IMR-90 (cell line): Measurements from ENCODE around the gene PRLH. TPM values are rescaled to one million over a fixed set of nuclear protein-coding genes. Genes with fewer than 3 reads are reported as not detected.

Experiments used
- ATAC-seq: fragments of 200-7000 bp; cut with Tn5 transposase; 2 replicates; pipeline ENCODE4 v1.9.1; 2020; ENCODE audit warnings: low read depth, mild to moderate bottlenecking, moderate library complexity
- BruUV-seq: library from RNA; stranded (reverse); fragments of 400-500 nt; replicated peaks from 2 replicates; lab custom pipeline; 2021; lab: Mats Ljungman, UMichigan
- CTCF ChIA-PET: fragments of 300-600 bp; formaldehyde crosslinking; extraction: SDS; loops from one replicate; lab custom pipeline; 2021; ENCODE audit warnings: antibody characterized with exemption; lab: Yijun Ruan, JAX
- POLR2A ChIA-PET: fragments of 300-600 bp; sonication (Branson Sonifier 250); formaldehyde crosslinking; loops from one replicate; lab custom pipeline; 2022; ENCODE audit warnings: antibody characterized with exemption; ENCODE audit not compliant: unreplicated experiment; lab: Charles Lee
- DNase-seq: peaks from one replicate; pipeline ENCODE4 v3.0.0; 2013
- H2AFZ ChIP-seq: replicated peaks from 2 replicates; pipeline ENCODE3; 2013; ENCODE audit warnings: low read length, mild to moderate bottlenecking; ENCODE audit not compliant: poor library complexity
- H2AK5ac ChIP-seq: 2 replicates; pipeline ENCODE4 v1.6.1; 2013; ENCODE audit warnings: low read depth, low read length, inconsistent platforms
- H2AK9ac ChIP-seq: replicated peaks from 2 replicates; pipeline ENCODE3; 2013; ENCODE audit warnings: mild to moderate bottlenecking, low read depth, low read length, moderate library complexity; ENCODE audit not compliant: poor library complexity
- H2BK120ac ChIP-seq: 2 replicates; pipeline ENCODE4 v1.6.1; 2013; ENCODE audit warnings: low read depth, low read length, inconsistent platforms
- H2BK15ac ChIP-seq: 3 replicates; pipeline ENCODE4 v1.6.1; 2013; ENCODE audit warnings: low read depth, low read length, inconsistent platforms
- H2BK20ac ChIP-seq: 2 replicates; pipeline ENCODE4 v1.6.1; 2013; ENCODE audit warnings: low read depth, mild to moderate bottlenecking, inconsistent platforms, low read length, moderate library complexity
- H2BK5ac ChIP-seq: 2 replicates; pipeline ENCODE4 v1.6.1; 2013; ENCODE audit warnings: mild to moderate bottlenecking, low read depth, low read length, inconsistent platforms; ENCODE audit not compliant: poor library complexity, severe bottlenecking
- H3K14ac ChIP-seq: replicated peaks from 2 replicates; pipeline ENCODE4 v1.6.1; 2013; ENCODE audit warnings: low read depth, low read length, inconsistent platforms
- H3K18ac ChIP-seq: 2 replicates; pipeline ENCODE4 v1.6.1; 2013; ENCODE audit warnings: low read depth, low read length, control low read depth
- H3K23ac ChIP-seq: 2 replicates; pipeline ENCODE4 v1.6.1; 2013; ENCODE audit warnings: low read depth, low read length, inconsistent platforms
- H3K27ac ChIP-seq: 2 replicates; pipeline ENCODE4 v1.5.1; 2013; ENCODE audit warnings: mild to moderate bottlenecking, control low read depth, low read length; ENCODE audit not compliant: insufficient read depth
- H3K27me3 ChIP-seq: 2 replicates; pipeline ENCODE4 v1.6.1; 2013; ENCODE audit warnings: low read length; ENCODE audit not compliant: control insufficient read depth, insufficient read depth
- H3K36me3 ChIP-seq: 2 replicates; pipeline ENCODE4 v1.6.1; 2013; ENCODE audit warnings: low read length, mixed read lengths; ENCODE audit not compliant: control insufficient read depth, insufficient read depth
- H3K4ac ChIP-seq: 2 replicates; pipeline ENCODE4 v1.6.1; 2013; ENCODE audit warnings: low read depth, low read length, inconsistent platforms
- H3K4me1 ChIP-seq: 2 replicates; pipeline ENCODE4 v1.6.1; 2013; ENCODE audit warnings: low read length, mixed read lengths; ENCODE audit not compliant: control insufficient read depth, insufficient read depth
- H3K4me2 ChIP-seq: 2 replicates; pipeline ENCODE4 v1.6.1; 2013; ENCODE audit warnings: low read depth, mild to moderate bottlenecking, control low read depth, low read length, moderate library complexity
- H3K4me3 ChIP-seq: 2 replicates; pipeline ENCODE4 v1.5.1; 2013; ENCODE audit warnings: low read depth, mild to moderate bottlenecking, control low read depth, low read length, moderate library complexity; ENCODE audit not compliant: insufficient read depth
- H3K56ac ChIP-seq: 2 replicates; pipeline ENCODE4 v1.6.1; 2013; ENCODE audit warnings: low read length, inconsistent platforms; ENCODE audit not compliant: insufficient read depth; ENCODE audit errors: extremely low read depth
- H3K79me1 ChIP-seq, 2 experiments: 2 replicates each; pipeline ENCODE4 v1.6.1; 2013; ENCODE audit warnings: low read length in 2 of 2, inconsistent platforms in 1 of 2, low read depth in 1 of 2
- H3K9ac ChIP-seq: 2 replicates; pipeline ENCODE4 v1.6.1; 2013; ENCODE audit warnings: low read depth, low read length, control low read depth
- H3K9me1 ChIP-seq: 2 replicates; pipeline ENCODE4 v1.6.1; 2013; ENCODE audit warnings: low read length, inconsistent platforms; ENCODE audit not compliant: insufficient read depth
- H3K9me3 ChIP-seq: 2 replicates; pipeline ENCODE4 v1.6.1; 2013; ENCODE audit warnings: low read length; ENCODE audit not compliant: control insufficient read depth, insufficient read depth
- H4K20me1 ChIP-seq: 2 replicates; pipeline ENCODE4 v1.6.1; 2013; ENCODE audit warnings: low read length, inconsistent platforms; ENCODE audit not compliant: insufficient read depth
- H4K5ac ChIP-seq: 2 replicates; pipeline ENCODE4 v1.6.1; 2013; ENCODE audit warnings: mild to moderate bottlenecking, low read depth, low read length, control low read depth
- H4K8ac ChIP-seq, 2 experiments: 2 replicates each; pipeline ENCODE4 v1.6.1; 2013; ENCODE audit warnings: low read depth in 2 of 2, low read length in 2 of 2, control low read depth in 1 of 2, inconsistent platforms in 1 of 2
- H4K91ac ChIP-seq: 2 replicates; pipeline ENCODE4 v1.6.1; 2013; ENCODE audit warnings: low read depth, low read length, inconsistent platforms; ENCODE audit not compliant: insufficient read depth
- BHLHE40 ChIP-seq: fragments of 150-350 bp; IDR thresholded peaks from 2 replicates; pipeline ENCODE4 v1.6.1; 2016; ENCODE audit warnings: mild to moderate bottlenecking, low read depth, low read length
- CEBPB ChIP-seq: IDR thresholded peaks from 2 replicates; pipeline ENCODE4 v1.6.1; 2012; ENCODE audit warnings: low read depth, low read length, improper control_type of control experiment
- ELK1 ChIP-seq: fragments of 150-350 bp; IDR thresholded peaks from 2 replicates; pipeline ENCODE4 v1.6.1; 2016; ENCODE audit warnings: low read depth, mild to moderate bottlenecking, low read length, moderate library complexity, borderline replicate concordance
- FOS ChIP-seq: fragments of 150-350 bp; IDR thresholded peaks from 2 replicates; pipeline ENCODE4 v1.6.1; 2016; ENCODE audit warnings: low read depth, low read length
- MAFK ChIP-seq: IDR thresholded peaks from 2 replicates; pipeline ENCODE4 v1.6.1; 2012; ENCODE audit warnings: low read depth, low read length, improper control_type of control experiment
- MAZ ChIP-seq: IDR thresholded peaks from 2 replicates; pipeline ENCODE4 v1.6.1; 2012; ENCODE audit warnings: low read depth, mild to moderate bottlenecking, low read length, improper control_type of control experiment, moderate library complexity, borderline replicate concordance
- MXI1 ChIP-seq: IDR thresholded peaks from 2 replicates; pipeline ENCODE4 v1.6.1; 2012; ENCODE audit warnings: low read depth, mild to moderate bottlenecking, low read length, moderate library complexity, borderline replicate concordance
- NFE2L2 ChIP-seq: fragments of 150-350 bp; IDR thresholded peaks from 2 replicates; pipeline ENCODE4 v1.6.1; 2016; ENCODE audit warnings: low read depth, mild to moderate bottlenecking, low read length
- POLR2A ChIP-seq: IDR thresholded peaks from 2 replicates; pipeline ENCODE4 v1.6.1; 2012; ENCODE audit warnings: mild to moderate bottlenecking, low read depth, low read length
- RAD21 ChIP-seq: IDR thresholded peaks from 2 replicates; pipeline ENCODE4 v1.6.1; 2012; ENCODE audit warnings: low read length, improper control_type of control experiment
- RCOR1 ChIP-seq: IDR thresholded peaks from 2 replicates; pipeline ENCODE4 v1.6.1; 2012; ENCODE audit warnings: mild to moderate bottlenecking, low read length, improper control_type of control experiment; ENCODE audit not compliant: insufficient replicate concordance
- RFX5 ChIP-seq: IDR thresholded peaks from 2 replicates; pipeline ENCODE4 v1.8.0; 2012; ENCODE audit warnings: low read depth, mild to moderate bottlenecking, low read length, moderate library complexity
- WGBS, 2 experiments: methylation state at CpG; one replicate each; pipeline versions ENCODE4 v1.1.5 to v1.1.7; 2013; ENCODE audit warnings: missing lambda C conversion rate in 2 of 2; ENCODE audit not compliant: insufficient read length in 1 of 2; ENCODE audit errors: extremely low coverage in 2 of 2; 5-methylcytosine and 5-hydroxymethylcytosine counted together
- dilution Hi-C: fragments of 300-500 bp; cut with HindIII; formaldehyde crosslinking; loops from one replicate; pipeline ENCODE4 v1.14.3; 2018; ENCODE audit warnings: low sequenced_read_pairs; ENCODE audit not compliant: unreplicated experiment
- in situ Hi-C: fragments of 300-500 bp; cut with MboI; formaldehyde crosslinking; loops from 3 replicates; pipeline ENCODE4 v1.14.3; 2019; ENCODE audit warnings: low sequenced_read_pairs, inconsistent platforms, mixed read lengths
- intact Hi-C: fragments of 100-400 bp; cut with micrococcal nuclease; formaldehyde crosslinking; loops from 2 replicates; pipeline ENCODE4 v1.10.0; 2022
- polyA plus RNA-seq, 3 experiments: library from polyadenylated mRNA; depleted of rRNA; stranded (reverse); fragments of >200 nt; gene quantifications; 2 replicates each; pipeline ENCODE4 v1.2.3, GENCODE V29; 2012; ENCODE audit warnings: low replicate concordance in 1 of 3
- total RNA-seq: library from RNA; depleted of rRNA; stranded (reverse); fragments of >200 nt; gene quantifications from 2 replicates; pipeline ENCODE4 v1.2.3, GENCODE V29; 2012
- TF ChIP-seq, protein P1 (sequence below): fragments of 150-350 bp; IDR thresholded peaks from 2 replicates; pipeline ENCODE4 v1.6.1; 2017; ENCODE audit warnings: mild to moderate bottlenecking, antibody characterized with exemption, low read length, low read depth
- TF ChIP-seq, protein P2 (sequence below): conservative IDR thresholded peaks from 2 replicates; pipeline ENCODE4 v1.5.1; 2012; ENCODE audit warnings: mild to moderate bottlenecking, low read depth, low read length, improper control_type of control experiment

The PRLH gene
- total and polyA plus RNA-seq, 2 of the 4 experiments (the other 2 are of a cell fraction) = not detected

DNA sequence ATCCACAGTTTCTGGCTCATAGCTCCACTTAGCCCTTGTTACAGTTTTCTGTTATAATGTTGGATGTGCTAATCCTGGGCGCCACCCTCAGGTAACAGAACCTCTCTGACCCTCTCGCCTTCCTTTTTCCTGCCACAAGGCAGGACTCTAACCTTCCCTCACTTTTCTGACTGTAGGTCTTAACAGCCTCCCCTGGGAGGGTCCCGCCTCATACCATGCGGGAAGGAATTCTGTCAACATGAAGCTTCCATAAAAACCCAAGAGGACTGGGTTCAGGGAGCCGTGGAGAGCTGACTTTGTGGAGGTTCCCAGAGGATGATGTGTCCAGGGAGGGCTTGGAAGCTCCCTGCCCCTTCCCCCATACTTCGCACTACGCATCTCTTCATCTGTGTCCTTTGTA, 36.0 kb downstream of the PRLH start:
- Histone ChIP-seq H3K9ac (no peak overlapping the region), H3K27me3 (no peaks in the 10 kb centered on the region), H3K36me3 (no peaks in the 10 kb centered on the region), H3K27ac (no peak overlapping the region), H3K23ac (no peak overlapping the region), H3K56ac (no peak overlapping the region), H4K8ac (no peak overlapping the region), H3K4ac (0 out of 2 replicates have a peak overlapping the region, but pooled peaks have one; percentile 21), H2AK9ac (no peak overlapping the region), H3K79me1 (no peaks in the 10 kb centered on the region), H2AFZ (no peak overlapping the region), H3K4me2 (no peak overlapping the region), H3K4me1 (peaks cover 7% of the 10 kb centered on the region), H4K91ac (no peak overlapping the region), H2BK5ac (no peak overlapping the region), H3K4me3 (no peak overlapping the region), H3K18ac (no peak overlapping the region), H3K9me3 (no peaks in the 10 kb centered on the region), H4K5ac (no peak overlapping the region), H3K14ac (no peak overlapping the region), H2AK5ac (peak overlapping the region; percentile 11; the same call in 1 of the 2 replicates), H3K9me1 (peaks cover 9% of the 10 kb centered on the region; the same call in 1 of the 2 replicates), H2BK20ac (no peak overlapping the region), H2BK120ac (0 out of 2 replicates have a peak overlapping the region, but pooled peaks have one; percentile 3), H2BK15ac (no peak overlapping the region; the same call in 2 of the 3 replicates), H4K20me1 (no peaks in the 10 kb centered on the region)
- in situ Hi-C loops = no loop called here
- ChIA-PET POLR2A (no interaction called here), CTCF (interaction anchor here (2.1 kb wide), 1 partner anchor 14 kb away, joined by 7 read pairs; no protein-coding TSS in a partner anchor)
- dilution Hi-C loops = no loop called here
- DNase-seq (no peak), ATAC-seq (no peak)
- no peak for TF ChIP-seq RFX5
- no peak for TF ChIP-seq MAFK
- no peak for TF ChIP-seq RCOR1
- TF ChIP-seq ELK1 = no peak
- TF ChIP-seq BHLHE40 = no peak
- TF ChIP-seq RAD21 = no peak
- no peak for TF ChIP-seq POLR2A
- no peak for TF ChIP-seq FOS
- TF ChIP-seq, protein P1, sequence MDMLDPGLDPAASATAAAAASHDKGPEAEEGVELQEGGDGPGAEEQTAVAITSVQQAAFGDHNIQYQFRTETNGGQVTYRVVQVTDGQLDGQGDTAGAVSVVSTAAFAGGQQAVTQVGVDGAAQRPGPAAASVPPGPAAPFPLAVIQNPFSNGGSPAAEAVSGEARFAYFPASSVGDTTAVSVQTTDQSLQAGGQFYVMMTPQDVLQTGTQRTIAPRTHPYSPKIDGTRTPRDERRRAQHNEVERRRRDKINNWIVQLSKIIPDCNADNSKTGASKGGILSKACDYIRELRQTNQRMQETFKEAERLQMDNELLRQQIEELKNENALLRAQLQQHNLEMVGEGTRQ = no peak
- no peak for TF ChIP-seq MAZ
- no peak for TF ChIP-seq MXI1
- TF ChIP-seq, protein P2, sequence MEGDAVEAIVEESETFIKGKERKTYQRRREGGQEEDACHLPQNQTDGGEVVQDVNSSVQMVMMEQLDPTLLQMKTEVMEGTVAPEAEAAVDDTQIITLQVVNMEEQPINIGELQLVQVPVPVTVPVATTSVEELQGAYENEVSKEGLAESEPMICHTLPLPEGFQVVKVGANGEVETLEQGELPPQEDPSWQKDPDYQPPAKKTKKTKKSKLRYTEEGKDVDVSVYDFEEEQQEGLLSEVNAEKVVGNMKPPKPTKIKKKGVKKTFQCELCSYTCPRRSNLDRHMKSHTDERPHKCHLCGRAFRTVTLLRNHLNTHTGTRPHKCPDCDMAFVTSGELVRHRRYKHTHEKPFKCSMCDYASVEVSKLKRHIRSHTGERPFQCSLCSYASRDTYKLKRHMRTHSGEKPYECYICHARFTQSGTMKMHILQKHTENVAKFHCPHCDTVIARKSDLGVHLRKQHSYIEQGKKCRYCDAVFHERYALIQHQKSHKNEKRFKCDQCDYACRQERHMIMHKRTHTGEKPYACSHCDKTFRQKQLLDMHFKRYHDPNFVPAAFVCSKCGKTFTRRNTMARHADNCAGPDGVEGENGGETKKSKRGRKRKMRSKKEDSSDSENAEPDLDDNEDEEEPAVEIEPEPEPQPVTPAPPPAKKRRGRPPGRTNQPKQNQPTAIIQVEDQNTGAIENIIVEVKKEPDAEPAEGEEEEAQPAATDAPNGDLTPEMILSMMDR = no peak
- no peak for TF ChIP-seq NFE2L2
- no peak for TF ChIP-seq CEBPB
- WGBS, 2 experiments = 94% methylated on average over 2 of the region's 7 CpGs; no CpG with 5 or more reads in 1 of the 2 experiments
- intact Hi-C loops = loop anchor here (5.0 kb wide), 1 partner anchor 140 kb away; no protein-coding TSS in a partner anchor
- no TSS peak for BruUV-seq
